Fibroblast of skin of right quadriceps (primary cell): ENCODE results near the gene PSKH1.

Experiments
- DNase-seq: peaks from one replicate; pipeline ENCODE4 v3.0.0-alpha.2; 2013

Gene PSKH1

DNA sequence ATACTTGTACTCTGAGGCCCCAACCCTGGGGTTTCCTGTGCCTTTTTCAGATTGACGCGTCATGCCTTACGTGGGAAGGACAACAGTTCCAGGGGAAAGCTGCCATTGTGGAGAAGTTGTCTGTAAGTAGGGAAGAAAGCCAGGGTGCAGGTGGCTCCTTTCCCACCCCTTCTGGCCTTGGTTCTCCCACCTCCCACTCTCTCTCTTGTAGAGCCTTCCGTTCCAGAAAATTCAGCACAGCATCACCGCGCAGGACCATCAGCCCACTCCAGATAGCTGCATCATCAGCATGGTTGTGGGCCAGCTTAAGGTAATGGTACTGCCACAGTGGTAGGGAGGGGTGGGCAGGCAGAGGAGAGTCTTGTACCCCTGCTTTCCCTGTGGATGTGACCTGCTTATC lies 24.8 kb upstream of the PSKH1 start:
- DNase-seq, result no peak

DNA sequence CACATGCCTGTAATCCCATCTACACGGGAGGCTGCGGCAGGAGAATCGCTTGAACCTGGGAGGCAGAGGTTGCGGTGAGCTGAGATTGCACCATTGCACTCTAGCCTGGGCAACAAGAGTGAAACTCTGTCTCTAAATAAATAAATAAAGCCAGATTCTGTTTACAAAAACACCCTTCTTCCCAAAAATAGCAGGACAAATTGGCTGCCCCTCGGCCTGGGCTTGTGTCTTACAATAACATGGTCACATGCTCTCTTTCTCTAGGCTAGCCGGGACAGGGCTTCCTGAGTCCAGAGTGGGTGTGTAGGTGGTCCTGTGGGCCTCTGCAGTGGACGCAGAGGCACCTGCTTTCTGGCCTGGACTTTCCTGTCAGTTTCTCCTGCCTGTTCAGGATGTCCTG lies 23.4 kb upstream of the PSKH1 start:
- no peak for DNase-seq

DNA sequence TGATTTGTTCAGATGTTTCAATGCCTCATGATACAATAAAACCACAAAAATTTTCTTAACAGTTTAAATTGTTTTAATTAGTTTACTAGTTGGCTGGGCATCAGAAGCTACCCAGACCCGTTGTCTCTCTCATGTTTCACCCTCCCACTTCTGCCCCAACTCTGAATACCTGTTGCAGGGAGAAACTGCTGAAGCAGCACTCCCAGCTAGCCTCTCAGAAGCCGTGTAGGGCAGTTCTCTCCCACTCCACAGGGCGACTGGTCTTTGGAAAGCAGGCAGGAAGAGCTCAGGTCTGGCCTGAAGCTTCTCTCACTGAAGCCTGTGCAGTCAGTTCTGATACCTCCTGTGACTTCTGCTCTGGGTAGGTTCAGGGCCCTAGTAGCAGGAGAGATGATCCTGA lies 21.8 kb upstream of the PSKH1 start:
- DNase-seq, result no peak

DNA sequence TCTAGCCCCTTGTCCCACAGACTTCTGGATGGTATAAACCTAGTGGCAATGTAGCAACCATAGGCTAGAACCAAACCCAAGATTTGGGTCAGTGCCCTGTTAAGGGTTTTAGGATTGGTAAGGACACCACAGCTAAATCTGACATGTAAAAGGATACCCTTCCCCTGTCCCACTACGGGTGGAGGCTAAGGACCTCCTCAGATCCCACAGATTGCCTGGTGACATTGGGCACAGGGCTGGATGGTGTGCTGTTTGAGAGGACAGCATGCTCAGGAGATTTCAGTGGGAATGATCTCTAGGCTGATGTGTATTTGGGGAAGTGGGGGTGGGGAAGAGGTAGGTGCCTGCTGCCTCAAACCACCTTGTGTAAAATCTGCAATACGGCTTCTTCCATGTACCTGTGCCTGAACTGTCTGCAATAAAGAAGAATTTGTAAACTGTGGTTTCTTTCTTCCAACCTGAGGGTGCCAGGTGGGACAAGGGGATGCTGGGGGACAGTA lies 20.9 kb upstream of the PSKH1 start:
- no peak for DNase-seq

DNA sequence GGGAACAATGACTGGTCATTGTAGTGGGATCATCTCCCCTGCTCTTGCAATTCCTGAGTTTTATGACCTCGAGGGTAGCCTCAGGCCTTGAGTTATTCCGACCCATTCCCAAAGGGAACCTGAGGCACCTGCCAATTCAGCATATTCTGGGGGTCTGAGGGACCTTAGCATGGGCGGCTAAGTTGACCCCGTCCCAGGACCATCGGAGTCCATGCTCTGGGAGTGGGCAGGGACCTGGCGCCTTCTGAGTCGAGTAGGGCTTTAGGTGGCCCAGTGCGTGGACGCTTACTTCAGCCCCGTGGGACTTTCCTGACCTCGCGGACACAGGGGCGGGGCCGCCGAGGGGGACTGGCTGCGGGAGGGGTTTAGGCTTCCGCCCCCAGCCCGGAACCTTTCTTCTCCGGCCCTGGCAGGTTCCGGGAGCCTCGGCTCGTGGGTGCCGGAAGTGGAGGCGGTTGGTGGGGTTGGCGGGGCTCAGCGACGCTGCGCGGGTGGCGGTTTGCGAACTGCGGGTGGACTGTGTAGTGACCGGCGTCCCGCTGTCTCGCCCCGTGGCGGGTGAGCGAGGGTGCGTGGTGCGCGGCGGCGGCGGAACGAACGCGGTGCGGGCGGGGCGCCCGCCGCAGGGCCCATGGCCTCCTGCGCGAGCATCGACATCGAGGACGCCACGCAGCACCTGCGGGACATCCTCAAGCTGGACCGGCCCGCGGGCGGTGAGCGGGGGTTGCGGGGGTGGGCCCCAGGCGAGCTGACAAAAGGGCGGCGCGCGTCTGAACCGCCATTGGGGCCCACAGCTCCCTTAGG lies 20.2 kb upstream of the PSKH1 start, which contains the start of gene EDC4:
Gene EDC4, plus strand, starts transcription at position 422 of the 804 bp plus-strand sequence. Its CDS starts 210 bp downstream, at position 632.
- DNase-seq, result peak; percentile 72

DNA sequence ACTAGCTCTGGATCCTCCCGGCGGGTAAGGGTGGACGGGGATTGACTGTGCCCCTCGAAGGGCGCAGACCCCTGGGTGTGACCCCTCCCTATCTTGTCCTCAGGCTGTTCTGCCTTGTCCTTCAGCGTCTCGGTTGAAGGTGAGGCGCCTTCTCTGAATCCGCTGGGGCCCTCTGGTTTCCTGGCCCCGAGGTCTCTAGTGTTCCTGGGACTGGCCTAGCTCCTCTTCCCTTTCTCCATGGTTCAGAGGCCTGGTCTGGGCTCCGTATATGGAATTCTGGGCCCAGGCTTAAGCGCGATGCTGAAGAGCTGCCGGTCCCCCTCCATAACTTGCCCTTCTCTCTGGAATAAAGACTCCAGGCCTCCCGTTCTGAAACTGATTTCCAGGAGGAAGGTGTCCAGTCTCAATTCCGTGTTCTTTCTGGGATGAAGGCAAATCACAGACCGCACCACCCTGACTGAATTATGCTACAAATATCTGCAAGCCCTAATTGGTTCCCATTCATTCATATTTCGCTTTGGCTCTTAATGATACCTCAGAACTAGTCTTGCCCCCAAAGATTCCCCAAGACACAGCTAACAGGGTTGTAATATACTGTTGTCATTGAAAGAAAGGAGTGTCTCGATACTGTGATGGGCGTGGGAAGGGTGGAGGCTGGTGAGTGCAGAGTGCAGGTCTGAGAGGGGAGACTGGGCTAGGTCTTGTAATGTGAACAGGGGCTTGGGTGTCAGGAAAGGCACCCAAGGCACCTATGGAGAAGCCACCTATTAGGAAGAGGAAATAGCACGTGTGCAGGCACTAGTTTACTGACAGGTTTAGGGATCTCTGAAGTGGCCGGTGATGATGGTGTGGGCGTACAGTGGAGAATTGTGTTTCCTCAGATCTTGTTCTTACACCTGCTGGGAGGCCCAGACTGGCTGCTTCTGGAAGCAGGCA lies 19.4 kb upstream of the PSKH1 start:
- DNase-seq, result no peak

DNA sequence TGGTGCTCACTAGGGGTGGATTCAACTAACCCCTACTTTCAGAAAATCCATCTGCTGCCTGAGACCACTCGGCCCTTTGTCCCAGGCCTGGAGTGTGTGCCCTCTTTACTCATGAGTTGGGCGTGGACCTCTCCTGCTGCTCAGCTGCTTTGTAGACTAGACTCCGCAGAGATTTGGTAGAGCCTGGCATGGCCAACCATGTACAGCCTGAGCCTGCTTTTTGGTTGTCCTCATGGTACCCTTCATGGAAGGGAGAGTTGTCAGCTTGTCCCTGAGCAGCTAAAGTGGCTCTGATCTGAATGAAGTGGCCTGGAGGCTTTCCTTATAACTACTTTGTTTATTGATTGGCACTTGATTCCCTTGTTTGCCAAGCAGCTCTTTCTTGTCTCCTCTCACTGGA lies 18.7 kb upstream of the PSKH1 start:
- no peak for DNase-seq

DNA sequence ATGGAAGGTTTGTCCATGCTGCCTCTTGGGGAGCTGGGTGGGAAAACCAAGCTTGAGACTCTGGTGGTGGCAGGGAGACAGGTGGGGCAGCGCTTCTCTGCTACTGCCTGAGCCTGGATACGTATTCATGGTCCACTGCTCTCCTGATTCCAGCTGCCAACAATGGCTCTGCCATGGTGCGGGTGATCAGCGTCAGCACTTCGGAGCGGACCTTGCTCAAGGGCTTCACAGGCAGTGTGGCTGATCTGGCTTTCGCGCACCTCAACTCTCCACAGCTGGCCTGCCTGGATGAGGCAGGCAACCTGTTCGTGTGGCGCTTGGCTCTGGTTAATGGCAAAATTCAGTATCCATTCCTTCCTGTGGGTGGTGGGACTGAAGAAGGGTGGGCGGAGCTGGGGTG lies 16.0 kb upstream of the PSKH1 start:
- no peak for DNase-seq

DNA sequence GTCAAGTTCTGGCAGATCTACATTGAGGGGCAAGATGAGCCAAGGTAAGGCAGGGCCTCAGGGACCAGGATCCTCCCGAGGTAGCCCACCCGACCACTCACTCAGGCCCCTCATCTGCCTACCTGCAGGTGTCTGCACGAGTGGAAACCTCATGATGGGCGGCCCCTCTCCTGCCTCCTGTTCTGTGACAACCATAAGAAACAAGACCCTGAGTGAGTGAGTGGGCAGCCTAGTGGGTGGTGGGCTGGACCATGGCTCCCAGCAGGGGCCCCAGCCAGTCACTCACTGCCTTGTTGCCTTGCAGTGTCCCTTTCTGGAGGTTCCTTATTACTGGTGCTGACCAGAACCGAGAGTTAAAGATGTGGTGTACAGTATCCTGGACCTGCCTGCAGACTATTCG lies 14.8 kb upstream of the PSKH1 start:
- no peak for DNase-seq

DNA sequence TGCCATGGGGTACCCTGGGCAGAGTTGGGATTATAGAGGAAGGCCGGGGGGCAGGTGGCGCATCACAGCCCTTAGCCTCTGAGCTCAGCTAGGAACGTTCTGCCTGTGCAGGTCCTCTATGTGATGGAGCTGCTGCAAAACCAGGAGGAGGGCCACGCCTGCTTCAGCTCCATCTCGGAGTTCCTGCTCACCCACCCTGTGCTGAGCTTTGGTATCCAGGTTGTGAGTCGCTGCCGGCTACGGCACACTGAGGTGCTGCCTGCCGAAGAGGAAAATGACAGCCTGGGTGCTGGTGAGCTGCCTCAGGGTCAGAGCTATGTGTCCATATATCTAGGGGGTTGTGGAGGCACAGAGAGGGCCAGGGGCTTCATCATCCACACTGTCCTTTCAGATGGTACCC lies 14.2 kb upstream of the PSKH1 start:
- DNase-seq, result no peak

DNA sequence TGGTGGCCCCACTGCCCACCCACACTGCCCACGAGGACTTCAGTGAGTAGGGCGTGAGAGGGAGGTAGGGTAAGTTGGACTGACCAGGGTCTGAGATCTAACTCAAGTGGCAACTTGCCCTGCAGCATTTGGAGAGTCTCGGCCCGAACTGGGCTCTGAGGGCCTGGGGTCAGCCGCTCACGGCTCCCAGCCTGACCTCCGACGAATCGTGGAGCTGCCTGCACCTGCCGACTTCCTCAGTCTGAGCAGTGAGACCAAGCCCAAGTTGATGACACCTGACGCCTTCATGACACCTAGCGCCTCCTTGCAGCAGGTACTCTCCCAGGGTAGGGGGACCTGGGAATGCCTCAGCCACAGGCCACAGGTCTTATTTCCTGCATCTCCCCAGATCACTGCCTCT lies 13.6 kb upstream of the PSKH1 start:
- no peak for DNase-seq

DNA sequence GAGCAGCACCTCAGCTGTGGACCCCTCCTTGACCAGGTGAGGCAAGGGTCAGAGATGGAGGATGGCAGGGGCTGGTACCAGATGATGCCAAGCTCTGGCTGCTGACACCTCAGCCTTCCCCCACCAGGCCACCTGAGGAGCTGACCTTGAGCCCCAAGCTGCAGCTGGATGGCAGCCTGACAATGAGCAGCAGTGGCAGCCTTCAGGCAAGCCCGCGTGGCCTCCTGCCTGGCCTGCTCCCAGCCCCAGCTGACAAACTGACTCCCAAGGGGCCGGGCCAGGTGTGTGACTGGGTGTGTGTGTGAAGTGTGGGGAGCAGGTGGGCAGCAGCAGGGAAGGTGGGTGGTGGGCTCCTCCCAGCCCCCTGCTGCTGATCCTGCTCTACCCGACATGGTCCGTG lies 13.1 kb upstream of the PSKH1 start:
- DNase-seq, result no peak

DNA sequence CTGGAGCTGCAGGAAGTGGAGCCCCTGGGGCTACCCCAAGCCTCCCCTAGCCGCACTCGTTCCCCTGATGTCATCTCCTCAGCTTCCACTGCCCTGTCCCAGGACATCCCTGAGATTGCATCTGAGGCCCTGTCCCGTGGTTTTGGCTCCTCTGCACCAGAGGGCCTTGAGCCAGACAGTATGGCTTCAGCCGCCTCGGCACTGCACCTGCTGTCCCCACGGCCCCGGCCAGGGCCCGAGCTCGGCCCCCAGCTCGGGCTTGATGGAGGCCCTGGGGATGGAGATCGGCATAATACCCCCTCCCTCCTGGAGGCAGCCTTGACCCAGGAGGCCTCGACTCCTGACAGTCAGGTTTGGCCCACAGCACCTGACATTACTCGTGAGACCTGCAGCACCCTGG lies 12.5 kb upstream of the PSKH1 start:
- no peak for DNase-seq

DNA sequence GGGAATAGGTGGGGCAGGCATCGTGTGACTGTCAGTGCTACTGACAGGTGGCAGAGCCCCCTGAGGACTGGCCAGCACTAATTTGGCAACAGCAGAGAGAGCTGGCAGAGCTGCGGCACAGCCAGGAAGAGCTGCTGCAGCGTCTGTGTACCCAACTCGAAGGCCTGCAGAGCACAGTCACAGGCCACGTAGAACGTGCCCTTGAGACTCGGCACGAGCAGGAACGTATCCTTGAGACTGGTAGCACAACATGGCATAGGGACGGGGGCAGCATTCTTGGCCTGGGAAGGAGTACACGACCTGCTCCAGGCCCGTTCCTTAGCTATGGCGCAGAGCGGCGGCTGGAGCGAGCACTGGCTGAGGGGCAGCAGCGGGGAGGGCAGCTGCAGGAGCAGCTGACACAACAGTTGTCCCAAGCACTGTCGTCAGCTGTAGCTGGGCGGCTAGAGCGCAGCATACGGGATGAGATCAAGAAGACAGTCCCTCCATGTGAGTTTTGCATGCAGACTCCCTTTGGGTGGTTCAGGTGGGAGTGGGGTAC lies 11.4 kb upstream of the PSKH1 start:
- no peak for DNase-seq

DNA sequence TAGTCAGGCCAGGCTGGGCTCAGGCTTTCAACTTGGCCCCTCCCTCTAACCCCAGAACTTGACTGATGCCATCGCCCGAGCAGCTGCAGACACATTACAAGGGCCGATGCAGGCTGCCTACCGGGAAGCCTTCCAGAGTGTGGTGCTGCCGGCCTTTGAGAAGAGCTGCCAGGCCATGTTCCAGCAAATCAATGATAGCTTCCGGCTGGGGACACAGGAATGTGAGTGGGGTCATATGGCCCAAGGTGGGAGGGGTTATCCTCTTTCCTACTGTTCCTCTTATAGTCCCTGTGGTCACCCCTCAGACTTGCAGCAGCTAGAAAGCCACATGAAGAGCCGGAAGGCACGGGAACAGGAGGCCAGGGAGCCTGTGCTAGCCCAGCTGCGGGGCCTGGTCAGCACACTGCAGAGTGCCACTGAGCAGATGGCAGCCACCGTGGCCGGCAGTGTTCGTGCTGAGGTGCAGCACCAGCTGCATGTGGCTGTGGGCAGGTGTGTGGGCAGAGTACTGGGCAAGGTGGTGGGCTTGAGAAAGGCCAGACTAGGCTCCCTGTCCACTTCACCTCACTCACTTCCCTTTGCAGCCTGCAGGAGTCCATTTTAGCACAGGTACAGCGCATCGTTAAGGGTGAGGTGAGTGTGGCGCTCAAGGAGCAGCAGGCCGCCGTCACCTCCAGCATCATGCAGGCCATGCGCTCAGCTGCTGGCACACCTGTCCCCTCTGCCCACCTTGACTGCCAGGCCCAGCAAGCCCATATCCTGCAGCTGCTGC lies 10.5 kb upstream of the PSKH1 start:
- DNase-seq, result no peak

DNA sequence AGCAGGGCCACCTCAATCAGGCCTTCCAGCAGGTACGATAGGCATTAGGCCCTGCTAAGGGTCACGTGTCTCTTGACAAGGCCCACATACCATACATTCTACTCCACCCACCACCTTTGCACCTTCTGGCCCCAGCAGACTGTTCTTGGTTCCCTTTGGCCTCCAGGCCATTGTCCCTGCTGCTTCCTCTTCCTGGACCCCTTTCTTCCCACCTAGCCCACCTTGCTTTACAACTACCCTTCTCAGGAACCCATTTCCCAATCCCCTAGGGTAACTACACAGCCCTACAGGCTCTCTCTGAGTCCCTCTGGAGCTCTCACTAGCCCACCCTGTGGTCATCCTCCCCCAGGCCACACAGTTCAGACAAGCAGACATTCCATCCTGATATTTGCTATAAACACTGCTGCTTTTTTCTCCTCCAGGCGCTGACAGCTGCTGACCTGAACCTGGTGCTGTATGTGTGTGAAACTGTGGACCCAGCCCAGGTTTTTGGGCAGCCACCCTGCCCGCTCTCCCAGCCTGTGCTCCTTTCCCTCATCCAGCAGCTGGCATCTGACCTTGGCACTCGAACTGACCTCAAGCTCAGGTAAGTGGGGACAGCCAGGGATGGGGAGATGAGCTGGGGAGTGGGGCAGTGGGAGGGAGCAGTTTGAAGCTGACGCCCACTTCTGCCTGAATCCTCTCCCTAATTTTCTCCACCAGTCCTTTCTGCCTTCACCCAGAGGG lies 9.7 kb upstream of the PSKH1 start:
- no peak for DNase-seq

DNA sequence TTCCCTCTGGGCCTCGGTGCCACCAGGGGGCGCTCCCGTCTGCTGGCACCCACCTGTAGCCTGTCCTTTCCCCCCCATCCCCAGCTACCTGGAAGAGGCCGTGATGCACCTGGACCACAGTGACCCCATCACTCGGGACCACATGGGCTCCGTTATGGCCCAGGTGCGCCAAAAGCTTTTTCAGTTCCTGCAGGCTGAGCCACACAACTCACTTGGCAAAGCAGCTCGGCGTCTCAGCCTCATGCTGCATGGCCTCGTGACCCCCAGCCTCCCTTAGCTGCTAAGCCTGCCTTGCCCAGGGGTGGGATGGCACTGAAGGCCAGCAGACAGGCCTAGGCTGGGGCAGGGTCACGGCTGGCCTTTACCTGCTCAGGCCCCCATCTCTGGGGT lies 9.2 kb upstream of the PSKH1 start:
- peak; percentile 21 for DNase-seq

DNA sequence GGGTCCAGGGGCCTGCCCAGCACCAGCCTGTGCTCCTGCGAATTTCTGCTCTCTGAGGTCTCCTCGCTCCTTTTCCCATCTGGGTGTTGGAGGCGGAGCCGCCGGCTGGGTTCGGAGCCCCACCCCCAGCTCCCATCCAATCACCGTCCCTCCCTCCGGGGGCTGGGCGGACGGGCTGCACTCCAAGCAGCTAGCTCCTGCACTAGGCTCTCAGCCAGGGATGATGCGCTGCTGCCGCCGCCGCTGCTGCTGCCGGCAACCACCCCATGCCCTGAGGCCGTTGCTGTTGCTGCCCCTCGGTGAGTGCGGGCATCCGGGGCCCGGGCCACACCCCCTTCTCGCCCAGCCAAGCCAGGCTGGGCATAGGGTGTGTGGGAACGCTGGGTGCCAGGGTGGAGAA lies 8.4 kb upstream of the PSKH1 start, which contains the start of gene NRN1L:
Gene NRN1L, plus strand, starts transcription at position 202 of the 400 bp plus-strand sequence. Its CDS starts 19 bp downstream, at position 221.
- DNase-seq, result peak; percentile 87

DNA sequence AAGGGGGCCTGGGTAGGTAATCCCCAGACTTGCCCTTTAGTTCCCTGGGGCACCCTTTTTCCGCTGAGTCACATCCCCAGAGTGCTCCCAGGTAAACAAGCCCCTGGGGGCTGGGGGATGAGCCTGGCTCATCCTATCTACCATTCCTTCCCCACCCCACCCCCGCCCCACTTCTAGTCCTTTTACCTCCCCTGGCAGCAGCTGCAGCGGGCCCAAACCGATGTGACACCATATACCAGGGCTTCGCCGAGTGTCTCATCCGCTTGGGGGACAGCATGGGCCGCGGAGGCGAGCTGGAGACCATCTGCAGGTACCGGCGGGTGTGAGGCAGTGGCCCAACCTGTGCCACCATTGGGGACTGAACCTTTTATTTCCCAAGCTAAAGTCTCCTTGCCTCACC lies 7.5 kb upstream of the PSKH1 start:
- no peak for DNase-seq

DNA sequence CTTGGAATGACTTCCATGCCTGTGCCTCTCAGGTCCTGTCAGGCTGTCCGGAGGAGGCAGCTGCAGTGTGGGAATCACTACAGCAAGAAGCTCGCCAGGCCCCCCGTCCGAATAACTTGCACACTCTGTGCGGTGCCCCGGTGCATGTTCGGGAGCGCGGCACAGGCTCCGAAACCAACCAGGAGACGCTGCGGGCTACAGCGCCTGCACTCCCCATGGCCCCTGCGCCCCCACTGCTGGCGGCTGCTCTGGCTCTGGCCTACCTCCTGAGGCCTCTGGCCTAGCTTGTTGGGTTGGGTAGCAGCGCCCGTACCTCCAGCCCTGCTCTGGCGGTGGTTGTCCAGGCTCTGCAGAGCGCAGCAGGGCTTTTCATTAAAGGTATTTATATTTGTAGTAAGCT lies 7.1 kb upstream of the PSKH1 start:
- DNase-seq, result no peak

DNA sequence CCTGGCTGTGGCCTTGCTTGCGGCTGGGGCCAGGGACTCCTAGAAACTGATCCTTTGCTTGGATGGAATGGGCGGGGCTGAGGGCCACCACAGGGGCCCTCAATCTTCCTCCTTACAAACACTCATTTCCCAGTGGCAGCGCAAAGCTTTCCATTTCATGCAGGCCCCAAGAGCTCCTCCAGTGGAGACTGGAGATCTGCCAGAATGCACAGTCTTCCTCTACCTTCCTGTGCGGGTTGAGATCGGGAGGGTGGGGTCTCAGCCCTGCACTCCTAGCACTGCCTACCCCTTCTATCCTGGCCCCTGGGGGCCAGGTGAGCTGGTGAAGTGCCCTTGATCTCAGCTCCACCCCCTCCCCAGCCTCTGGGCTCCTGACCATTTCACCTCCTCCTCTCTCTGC lies 6.7 kb upstream of the PSKH1 start:
- DNase-seq, result no peak

DNA sequence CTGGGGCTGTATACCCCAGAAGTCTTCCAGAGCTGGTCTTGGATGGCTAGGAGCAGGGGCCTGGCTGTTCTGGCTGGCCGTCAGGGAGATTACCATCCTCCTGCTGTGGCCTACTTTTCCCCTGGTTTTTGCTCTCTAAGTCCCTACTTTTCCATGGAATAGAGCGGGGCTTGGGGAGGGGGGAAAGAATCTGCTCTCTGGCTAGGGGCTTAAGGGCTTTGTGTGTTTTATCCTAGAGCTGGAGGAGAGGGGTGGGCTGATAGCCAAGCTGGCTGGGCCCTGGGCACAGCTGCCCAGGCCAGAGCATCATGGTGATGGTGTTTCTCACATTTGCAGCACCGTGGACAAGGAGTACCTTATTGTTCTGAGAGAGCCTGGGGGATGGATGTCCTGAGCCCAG lies 4.7 kb upstream of the PSKH1 start:
- DNase-seq, result no peak
